Prostate gland (tissue), 2 donors: ENCODE measurements around the gene FAM72B.
"Not testable (repeated sequence)": the region's sequence is repeated elsewhere in the genome, so short reads cannot be mapped to it uniquely, and the experiment has no call there.

Experiments used
- CTCF ChIP-seq, 4 experiments: fragments of 200-600 bp in 2 of 4; fragments of 450-650 bp in 2 of 4; sonication (generic) in 2 of 4; IDR thresholded peaks; 1 replicate in 3 of 4; 2 replicates in 1 of 4; pipeline ENCODE4 v1.5.1; 2016 to 2019; ENCODE audit warnings: antibody characterized with exemption in 4 of 4, mild to moderate bottlenecking in 2 of 4, moderate library complexity in 2 of 4
- POLR2A ChIP-seq: fragments of 450-650 bp; IDR thresholded peaks from one replicate; pipeline ENCODE4 v1.6.1; 2016; ENCODE audit warnings: antibody characterized with exemption, mild to moderate bottlenecking
- POLR2AphosphoS5 ChIP-seq: sonication (generic); formaldehyde crosslinking; IDR thresholded peaks from one replicate; pipeline ENCODE4 v1.6.1; 2017; ENCODE audit warnings: antibody characterized with exemption

GRCh38 chr1:121227544-121228330, 43.6 kb upstream of the FAM72B start:
- TF ChIP-seq CTCF (IDR thresholded peaks at IDR 0.05); POLR2A; POLR2AphosphoS5: not testable (repeated sequence)
